G401 (cell line): ENCODE data around the gene IKZF3. TPM values are rescaled to one million over a fixed set of nuclear protein-coding genes. Genes with fewer than 3 reads are reported as not detected.
"Not testable (repeated sequence)": the region's sequence is repeated elsewhere in the genome, so short reads cannot be mapped to it uniquely, and the experiment has no call there.

ENCODE experiments used
- DNase-seq: peaks from one replicate; pipeline ENCODE4 v3.0.0-alpha.2; 2015; ENCODE audit warnings: low spot score
- in situ Hi-C: cut with HindIII; loops from 2 replicates; pipeline ENCODE4 v1.10.0; 2016; ENCODE audit warnings: low sequenced_read_pairs, mixed read lengths
- total RNA-seq: library from RNA; depleted of rRNA; stranded (reverse); fragments of >200 nt; shearing (Covaris generic); gene quantifications from 2 replicates; pipeline ENCODE4 v1.2.3, GENCODE V29; 2014

The IKZF3 gene
- total RNA-seq, 1 experiment from 2014 or later: not detected

DNA sequence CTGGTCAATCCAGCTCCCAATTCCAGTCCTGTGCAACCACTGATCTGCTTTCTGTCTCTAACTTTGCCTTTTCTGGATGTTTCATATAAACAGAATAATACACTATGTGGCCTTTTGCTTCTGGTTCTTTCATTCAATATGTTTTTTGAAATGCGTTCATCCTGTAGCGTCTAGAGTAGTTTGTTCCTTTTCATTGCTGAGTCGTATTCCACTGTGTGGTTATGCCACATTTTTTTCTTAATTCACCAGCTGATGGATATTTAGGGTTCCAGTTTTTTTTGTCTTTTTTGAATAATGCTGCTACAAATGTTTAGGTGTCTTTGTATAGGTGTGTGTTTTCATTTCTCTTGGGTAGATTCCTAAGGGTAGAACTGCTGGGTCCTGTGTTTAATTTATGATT lies 131.5 kb downstream of the IKZF3 start:
- DNase-seq: no peak
- in situ Hi-C loops: no loop called here

- DNase-seq: peak; percentile 85
- in situ Hi-C loops: no loop called here
These were observed 133.8 kb downstream of the IKZF3 start, which contains the start of gene MIEN1 for GRCh38 chr17:39730095-39730921. MIEN1 (minus strand) TSS chr17:39730532; CDS start chr17:39730495, 37 bp downstream.

- in situ Hi-C loops: no loop called here
- no peak for DNase-seq
These were observed 134.7 kb downstream of the IKZF3 start for GRCh38 chr17:39729280-39729851.

DNA sequence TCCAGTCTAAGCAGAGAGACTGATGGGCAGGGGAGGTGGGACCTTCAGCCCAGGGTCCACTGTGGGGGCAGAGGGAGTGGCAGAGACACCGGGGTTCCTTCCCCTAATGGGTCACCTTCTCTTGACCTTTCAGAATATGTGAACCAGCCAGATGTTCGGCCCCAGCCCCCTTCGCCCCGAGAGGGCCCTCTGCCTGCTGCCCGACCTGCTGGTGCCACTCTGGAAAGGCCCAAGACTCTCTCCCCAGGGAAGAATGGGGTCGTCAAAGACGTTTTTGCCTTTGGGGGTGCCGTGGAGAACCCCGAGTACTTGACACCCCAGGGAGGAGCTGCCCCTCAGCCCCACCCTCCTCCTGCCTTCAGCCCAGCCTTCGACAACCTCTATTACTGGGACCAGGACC lies 136.6 kb downstream of the IKZF3 start:
- DNase-seq: no peak
- in situ Hi-C loops: no loop called here

GRCh38 chr17:39726617-39727016 lies 137.5 kb downstream of the IKZF3 start:
- in situ Hi-C loops: no loop called here

DNA sequence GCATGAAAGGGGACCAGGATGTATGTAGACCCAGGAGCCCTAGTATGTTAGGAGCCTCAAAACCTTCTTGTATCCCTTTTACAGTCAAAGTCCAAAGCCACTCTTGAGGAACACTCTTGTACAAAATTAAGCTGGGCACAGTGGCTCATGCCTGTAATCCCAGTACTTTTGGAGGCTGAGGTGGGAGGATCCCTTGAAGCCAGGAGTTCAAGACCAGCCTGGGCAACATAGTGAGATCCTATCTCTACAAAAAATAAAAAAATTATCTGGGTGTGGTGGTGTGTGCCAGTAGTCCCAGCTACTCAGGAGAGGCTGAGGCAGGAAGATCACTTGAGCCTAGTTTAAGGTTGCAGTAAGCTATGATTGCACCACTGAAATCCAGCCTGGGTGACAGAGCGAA lies 138.2 kb downstream of the IKZF3 start:
- DNase-seq, in situ Hi-C loops: not testable (repeated sequence)

More at GRCh38 chr17:39726617-39727016, 137.5 kb downstream of the IKZF3 start:
- DNase-seq: no peak

DNA sequence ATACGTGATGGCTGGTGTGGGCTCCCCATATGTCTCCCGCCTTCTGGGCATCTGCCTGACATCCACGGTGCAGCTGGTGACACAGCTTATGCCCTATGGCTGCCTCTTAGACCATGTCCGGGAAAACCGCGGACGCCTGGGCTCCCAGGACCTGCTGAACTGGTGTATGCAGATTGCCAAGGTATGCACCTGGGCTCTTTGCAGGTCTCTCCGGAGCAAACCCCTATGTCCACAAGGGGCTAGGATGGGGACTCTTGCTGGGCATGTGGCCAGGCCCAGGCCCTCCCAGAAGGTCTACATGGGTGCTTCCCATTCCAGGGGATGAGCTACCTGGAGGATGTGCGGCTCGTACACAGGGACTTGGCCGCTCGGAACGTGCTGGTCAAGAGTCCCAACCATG lies 139.4 kb downstream of the IKZF3 start:
- no peak for DNase-seq
- in situ Hi-C loops: no loop called here

- in situ Hi-C loops: no loop called here
- DNase-seq: no peak
These were observed 140.9 kb downstream of the IKZF3 start for GRCh38 chr17:39722965-39723848.

GRCh38 chr17:39722104-39722503 lies 142.0 kb downstream of the IKZF3 start:
- no peak for DNase-seq
- in situ Hi-C loops: no loop called here

DNA sequence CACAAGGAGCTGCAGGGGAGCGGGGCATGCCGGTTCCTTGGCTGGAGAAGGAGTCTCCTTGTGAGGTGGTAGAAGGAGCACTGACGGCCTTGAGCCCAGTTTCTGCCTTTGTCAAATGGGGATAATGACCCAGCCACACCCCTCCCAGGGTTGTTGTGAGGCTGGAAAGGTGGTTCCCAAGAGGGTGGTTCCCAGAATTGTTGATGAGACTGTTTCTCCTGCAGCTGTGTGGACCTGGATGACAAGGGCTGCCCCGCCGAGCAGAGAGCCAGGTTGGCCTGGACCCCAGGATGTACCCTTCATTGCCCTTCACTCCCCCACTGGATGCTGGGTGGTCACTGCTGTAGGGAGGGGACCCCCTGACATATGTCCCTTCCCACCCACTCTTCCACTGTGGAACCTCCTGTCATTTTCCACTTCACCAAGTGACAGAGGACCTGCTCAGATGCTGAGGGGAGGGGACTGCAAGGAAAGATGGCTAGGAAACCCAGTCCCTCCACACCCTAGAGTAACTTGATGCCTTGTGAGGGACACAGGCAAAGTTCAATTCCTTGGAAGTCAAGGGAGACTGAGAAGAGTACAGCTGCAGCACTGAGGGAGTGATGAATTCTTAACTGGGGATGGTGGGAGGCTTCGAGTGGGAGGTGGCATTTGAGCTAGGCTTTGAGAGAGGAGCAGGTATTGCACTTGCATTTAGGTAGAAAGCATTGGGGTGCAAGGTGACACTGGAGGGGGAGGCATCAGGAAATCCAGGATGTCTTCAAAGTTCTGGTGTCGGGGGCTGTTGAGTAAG lies 144.4 kb downstream of the IKZF3 start:
- no peak for DNase-seq
- in situ Hi-C loops: no loop called here

- in situ Hi-C loops: no loop called here
- DNase-seq: no peak
These were observed 146.5 kb downstream of the IKZF3 start for GRCh38 chr17:39717660-39718059.

GRCh38 chr17:39716879-39717536 lies 147.1 kb downstream of the IKZF3 start:
- DNase-seq: no peak
- in situ Hi-C loops: no loop called here

GRCh38 chr17:39716073-39716818 lies 147.9 kb downstream of the IKZF3 start:
- no peak for DNase-seq
- in situ Hi-C loops: no loop called here

- in situ Hi-C loops: no loop called here
- DNase-seq: no peak
These were observed 148.6 kb downstream of the IKZF3 start for GRCh38 chr17:39715375-39716072.

GRCh38 chr17:39714234-39714633 lies 149.9 kb downstream of the IKZF3 start:
- in situ Hi-C loops: no loop called here
- DNase-seq: no peak

DNA sequence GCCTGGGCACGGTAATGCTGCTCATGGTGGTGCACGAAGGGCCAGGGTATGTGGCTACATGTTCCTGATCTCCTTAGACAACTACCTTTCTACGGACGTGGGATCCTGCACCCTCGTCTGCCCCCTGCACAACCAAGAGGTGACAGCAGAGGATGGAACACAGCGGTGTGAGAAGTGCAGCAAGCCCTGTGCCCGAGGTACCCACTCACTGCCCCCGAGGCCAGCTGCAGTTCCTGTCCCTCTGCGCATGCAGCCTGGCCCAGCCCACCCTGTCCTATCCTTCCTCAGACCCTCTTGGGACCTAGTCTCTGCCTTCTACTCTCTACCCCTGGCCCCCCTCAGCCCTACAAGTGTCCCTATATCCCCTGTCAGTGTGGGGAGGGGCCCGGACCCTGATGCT lies 152.3 kb downstream of the IKZF3 start:
- in situ Hi-C loops: no loop called here
- DNase-seq: no peak

DNA sequence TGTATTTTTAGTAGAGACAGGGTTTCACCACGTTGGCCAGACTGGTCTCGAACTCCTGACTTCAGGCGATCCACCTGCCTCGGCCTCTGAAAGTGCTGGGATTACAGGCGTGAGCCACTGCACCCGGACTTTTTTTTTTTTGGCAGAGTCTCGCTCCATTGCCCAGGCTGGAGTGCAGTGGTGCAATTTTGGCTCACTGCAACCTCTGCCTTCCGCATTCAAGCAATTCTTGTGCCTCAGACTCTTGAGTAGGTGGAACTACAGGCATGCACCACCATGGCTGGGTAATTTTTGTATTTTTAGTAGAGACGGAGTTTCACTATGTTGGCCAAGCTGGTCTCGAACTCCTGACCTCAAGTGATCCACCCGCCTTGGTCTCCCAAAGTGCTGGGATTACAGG lies 153.0 kb downstream of the IKZF3 start:
- in situ Hi-C loops, DNase-seq: not testable (repeated sequence)
